HepG2 (cell line): ENCODE measurements around the gene PDE3B. TPM values are rescaled to one million over a fixed set of nuclear protein-coding genes. Genes with fewer than 3 reads are reported as not detected.

Experiments used
- GABPB1 ChIP-seq: IDR thresholded peaks from 2 replicates; pipeline ENCODE4 v1.6.1; 2016; ENCODE audit warnings: mild to moderate bottlenecking, missing genetic modification reagents, moderate library complexity, missing compliant biosample characterization
- HNRNPLL ChIP-seq: fragments of 200-400 bp; formaldehyde crosslinking; IDR thresholded peaks from 2 replicates; pipeline ENCODE4 v1.6.1; 2017; ENCODE audit warnings: mild to moderate bottlenecking, low read depth, low read length; ENCODE audit not compliant: poor library complexity, severe bottlenecking
- MAFF ChIP-seq: IDR thresholded peaks from 2 replicates; pipeline ENCODE4 v1.6.1; 2011; ENCODE audit warnings: low read depth, low read length, improper control_type of control experiment
- RFX1 ChIP-seq: fragments of 450-650 bp; IDR thresholded peaks from 2 replicates; pipeline ENCODE4 v1.6.1; 2017
- RFXANK ChIP-seq: IDR thresholded peaks from 2 replicates; pipeline ENCODE4 v1.6.1; 2016
- SAP130 ChIP-seq: IDR thresholded peaks from 2 replicates; pipeline ENCODE4 v1.6.1; 2016; ENCODE audit warnings: low read depth
- ZC3H13 ChIP-seq: sonication (generic); formaldehyde crosslinking; IDR thresholded peaks from 2 replicates; pipeline ENCODE4 v1.8.1; 2023; ENCODE audit warnings: mild to moderate bottlenecking, missing genetic modification reagents, moderate library complexity
- ZNF234 ChIP-seq: sonication (generic); formaldehyde crosslinking; conservative IDR thresholded peaks from 2 replicates; pipeline ENCODE4 v1.5.1; 2020; ENCODE audit warnings: mild to moderate bottlenecking, missing genetic modification reagents
- ZNF235 ChIP-seq: sonication (generic); formaldehyde crosslinking; IDR thresholded peaks from 2 replicates; pipeline ENCODE4 v1.8.1; 2023; ENCODE audit warnings: mild to moderate bottlenecking, missing genetic modification reagents, borderline replicate concordance
- ZNF256 ChIP-seq: sonication (generic); formaldehyde crosslinking; conservative IDR thresholded peaks from 2 replicates; pipeline ENCODE4 v1.4.0; 2020; ENCODE audit warnings: missing genetic modification reagents
- ZNF557 ChIP-seq: sonication (generic); formaldehyde crosslinking; IDR thresholded peaks from 2 replicates; pipeline ENCODE4 v1.4.0; 2020; ENCODE audit warnings: missing genetic modification reagents
- polyA plus RNA-seq, 8 experiments: library from polyadenylated mRNA; depleted of rRNA in 3 of 8; stranded (reverse) in 7 of 8; unstranded in 1 of 8; fragments of >200 nt; fragmentation: Illumina TruSeq in 4 of 8; extraction: Trizol in 4 of 8; gene quantifications; 2 replicates each; pipeline versions ENCODE4 v1.2.1 to v1.2.3, GENCODE V29; 2011 to 2016; ENCODE audit warnings: low read depth in 4 of 8, missing spikeins in 1 of 8, mixed read lengths in 1 of 8; ENCODE audit not compliant: insufficient read depth in 1 of 8
- total RNA-seq, 5 experiments: library from RNA; depleted of rRNA; stranded (reverse); fragments of >200 nt; fragmentation: Illumina TruSeq; extraction: Trizol; gene quantifications; 2 replicates each; pipeline ENCODE4 v1.2.3, GENCODE V29; 2016; ENCODE audit warnings: low read depth in 1 of 5
- TF ChIP-seq, protein P1 (sequence below): sonication (generic); formaldehyde crosslinking; IDR thresholded peaks from 2 replicates; pipeline ENCODE4 v1.4.0; 2020; ENCODE audit warnings: missing genetic modification reagents
- TF ChIP-seq, protein P2 (sequence below): fragments of 450-650 bp; IDR thresholded peaks from 2 replicates; pipeline ENCODE4 v1.6.1; 2017; ENCODE audit warnings: mild to moderate bottlenecking
- TF ChIP-seq, protein P3 (sequence below): IDR thresholded peaks from 2 replicates; pipeline ENCODE4 v1.6.1; 2012; ENCODE audit warnings: inconsistent platforms
- TF ChIP-seq, protein P4 (sequence below): IDR thresholded peaks from 2 replicates; pipeline ENCODE4 v1.6.1; 2012; ENCODE audit warnings: low read depth, low read length, improper control_type of control experiment
- TF ChIP-seq, protein P5 (sequence below): sonication (generic); formaldehyde crosslinking; IDR thresholded peaks from 2 replicates; pipeline ENCODE4 v1.4.0; 2020; ENCODE audit warnings: missing genetic modification reagents
- TF ChIP-seq, protein P6 (sequence below): sonication (generic); formaldehyde crosslinking; IDR thresholded peaks from 2 replicates; pipeline ENCODE4 v1.4.0; 2020; ENCODE audit warnings: missing genetic modification reagents, borderline replicate concordance

Gene PDE3B
- total and polyA plus RNA-seq, 2 of the 13 experiments (the other 11 are each of a cell fraction or from before 2014, with no cell fraction given) = 14.1 to 26.5 TPM

GRCh38 chr11:14644226-14645014 is 816 bp downstream of the PDE3B start (continued):
- TF ChIP-seq ZC3H13 (CRISPR knock-in tag) (peak; percentile 85), ZNF256 (CRISPR knock-in tag) (0 out of 2 replicates have a peak, but pooled peaks have one; percentile 60), RFX1 (no peak), SAP130 (CRISPR knock-in tag) (peak; percentile 60), GABPB1 (CRISPR knock-in tag) (peak; percentile 37; the same call in 1 of the 2 replicates), ZNF234 (CRISPR knock-in tag) (peak; percentile 67; the same call in 1 of the 2 replicates), ZNF235 (CRISPR knock-in tag) (peak; percentile 59; the same call in 1 of the 2 replicates), RFXANK (CRISPR knock-in tag) (no peak), HNRNPLL (peak; percentile 28), MAFF (no peak), ZNF557 (CRISPR knock-in tag) (no peak)
- TF ChIP-seq, protein P1, sequence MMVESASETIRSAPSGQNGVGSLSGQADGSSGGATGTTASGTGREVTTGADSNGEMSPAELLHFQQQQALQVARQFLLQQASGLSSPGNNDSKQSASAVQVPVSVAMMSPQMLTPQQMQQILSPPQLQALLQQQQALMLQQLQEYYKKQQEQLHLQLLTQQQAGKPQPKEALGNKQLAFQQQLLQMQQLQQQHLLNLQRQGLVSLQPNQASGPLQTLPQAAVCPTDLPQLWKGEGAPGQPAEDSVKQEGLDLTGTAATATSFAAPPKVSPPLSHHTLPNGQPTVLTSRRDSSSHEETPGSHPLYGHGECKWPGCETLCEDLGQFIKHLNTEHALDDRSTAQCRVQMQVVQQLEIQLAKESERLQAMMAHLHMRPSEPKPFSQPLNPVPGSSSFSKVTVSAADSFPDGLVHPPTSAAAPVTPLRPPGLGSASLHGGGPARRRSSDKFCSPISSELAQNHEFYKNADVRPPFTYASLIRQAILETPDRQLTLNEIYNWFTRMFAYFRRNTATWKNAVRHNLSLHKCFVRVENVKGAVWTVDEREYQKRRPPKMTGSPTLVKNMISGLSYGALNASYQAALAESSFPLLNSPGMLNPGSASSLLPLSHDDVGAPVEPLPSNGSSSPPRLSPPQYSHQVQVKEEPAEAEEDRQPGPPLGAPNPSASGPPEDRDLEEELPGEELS = no peak
- TF ChIP-seq, protein P2, sequence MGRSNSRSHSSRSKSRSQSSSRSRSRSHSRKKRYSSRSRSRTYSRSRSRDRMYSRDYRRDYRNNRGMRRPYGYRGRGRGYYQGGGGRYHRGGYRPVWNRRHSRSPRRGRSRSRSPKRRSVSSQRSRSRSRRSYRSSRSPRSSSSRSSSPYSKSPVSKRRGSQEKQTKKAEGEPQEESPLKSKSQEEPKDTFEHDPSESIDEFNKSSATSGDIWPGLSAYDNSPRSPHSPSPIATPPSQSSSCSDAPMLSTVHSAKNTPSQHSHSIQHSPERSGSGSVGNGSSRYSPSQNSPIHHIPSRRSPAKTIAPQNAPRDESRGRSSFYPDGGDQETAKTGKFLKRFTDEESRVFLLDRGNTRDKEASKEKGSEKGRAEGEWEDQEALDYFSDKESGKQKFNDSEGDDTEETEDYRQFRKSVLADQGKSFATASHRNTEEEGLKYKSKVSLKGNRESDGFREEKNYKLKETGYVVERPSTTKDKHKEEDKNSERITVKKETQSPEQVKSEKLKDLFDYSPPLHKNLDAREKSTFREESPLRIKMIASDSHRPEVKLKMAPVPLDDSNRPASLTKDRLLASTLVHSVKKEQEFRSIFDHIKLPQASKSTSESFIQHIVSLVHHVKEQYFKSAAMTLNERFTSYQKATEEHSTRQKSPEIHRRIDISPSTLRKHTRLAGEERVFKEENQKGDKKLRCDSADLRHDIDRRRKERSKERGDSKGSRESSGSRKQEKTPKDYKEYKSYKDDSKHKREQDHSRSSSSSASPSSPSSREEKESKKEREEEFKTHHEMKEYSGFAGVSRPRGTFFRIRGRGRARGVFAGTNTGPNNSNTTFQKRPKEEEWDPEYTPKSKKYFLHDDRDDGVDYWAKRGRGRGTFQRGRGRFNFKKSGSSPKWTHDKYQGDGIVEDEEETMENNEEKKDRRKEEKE = no peak
- TF ChIP-seq, protein P3, sequence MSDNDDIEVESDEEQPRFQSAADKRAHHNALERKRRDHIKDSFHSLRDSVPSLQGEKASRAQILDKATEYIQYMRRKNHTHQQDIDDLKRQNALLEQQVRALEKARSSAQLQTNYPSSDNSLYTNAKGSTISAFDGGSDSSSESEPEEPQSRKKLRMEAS = peak; percentile 45; the same call in 1 of the 2 replicates
- TF ChIP-seq, protein P4, sequence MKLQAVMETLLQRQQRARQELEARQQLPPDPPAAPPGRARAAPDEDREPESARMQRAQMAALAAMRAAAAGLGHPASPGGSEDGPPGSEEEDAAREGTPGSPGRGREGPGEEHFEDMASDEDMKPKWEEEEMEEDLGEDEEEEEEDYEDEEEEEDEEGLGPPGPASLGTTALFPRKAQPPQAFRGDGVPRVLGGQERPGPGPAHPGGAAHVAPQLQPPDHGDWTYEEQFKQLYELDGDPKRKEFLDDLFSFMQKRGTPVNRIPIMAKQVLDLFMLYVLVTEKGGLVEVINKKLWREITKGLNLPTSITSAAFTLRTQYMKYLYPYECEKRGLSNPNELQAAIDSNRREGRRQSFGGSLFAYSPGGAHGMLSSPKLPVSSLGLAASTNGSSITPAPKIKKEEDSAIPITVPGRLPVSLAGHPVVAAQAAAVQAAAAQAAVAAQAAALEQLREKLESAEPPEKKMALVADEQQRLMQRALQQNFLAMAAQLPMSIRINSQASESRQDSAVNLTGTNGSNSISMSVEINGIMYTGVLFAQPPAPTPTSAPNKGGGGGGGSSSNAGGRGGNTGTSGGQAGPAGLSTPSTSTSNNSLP = no peak
- TF ChIP-seq, protein P5, sequence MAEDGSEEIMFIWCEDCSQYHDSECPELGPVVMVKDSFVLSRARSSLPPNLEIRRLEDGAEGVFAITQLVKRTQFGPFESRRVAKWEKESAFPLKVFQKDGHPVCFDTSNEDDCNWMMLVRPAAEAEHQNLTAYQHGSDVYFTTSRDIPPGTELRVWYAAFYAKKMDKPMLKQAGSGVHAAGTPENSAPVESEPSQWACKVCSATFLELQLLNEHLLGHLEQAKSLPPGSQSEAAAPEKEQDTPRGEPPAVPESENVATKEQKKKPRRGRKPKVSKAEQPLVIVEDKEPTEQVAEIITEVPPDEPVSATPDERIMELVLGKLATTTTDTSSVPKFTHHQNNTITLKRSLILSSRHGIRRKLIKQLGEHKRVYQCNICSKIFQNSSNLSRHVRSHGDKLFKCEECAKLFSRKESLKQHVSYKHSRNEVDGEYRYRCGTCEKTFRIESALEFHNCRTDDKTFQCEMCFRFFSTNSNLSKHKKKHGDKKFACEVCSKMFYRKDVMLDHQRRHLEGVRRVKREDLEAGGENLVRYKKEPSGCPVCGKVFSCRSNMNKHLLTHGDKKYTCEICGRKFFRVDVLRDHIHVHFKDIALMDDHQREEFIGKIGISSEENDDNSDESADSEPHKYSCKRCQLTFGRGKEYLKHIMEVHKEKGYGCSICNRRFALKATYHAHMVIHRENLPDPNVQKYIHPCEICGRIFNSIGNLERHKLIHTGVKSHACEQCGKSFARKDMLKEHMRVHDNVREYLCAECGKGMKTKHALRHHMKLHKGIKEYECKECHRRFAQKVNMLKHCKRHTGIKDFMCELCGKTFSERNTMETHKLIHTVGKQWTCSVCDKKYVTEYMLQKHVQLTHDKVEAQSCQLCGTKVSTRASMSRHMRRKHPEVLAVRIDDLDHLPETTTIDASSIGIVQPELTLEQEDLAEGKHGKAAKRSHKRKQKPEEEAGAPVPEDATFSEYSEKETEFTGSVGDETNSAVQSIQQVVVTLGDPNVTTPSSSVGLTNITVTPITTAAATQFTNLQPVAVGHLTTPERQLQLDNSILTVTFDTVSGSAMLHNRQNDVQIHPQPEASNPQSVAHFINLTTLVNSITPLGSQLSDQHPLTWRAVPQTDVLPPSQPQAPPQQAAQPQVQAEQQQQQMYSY (CRISPR knock-in tag) = no peak
- TF ChIP-seq, protein P6, sequence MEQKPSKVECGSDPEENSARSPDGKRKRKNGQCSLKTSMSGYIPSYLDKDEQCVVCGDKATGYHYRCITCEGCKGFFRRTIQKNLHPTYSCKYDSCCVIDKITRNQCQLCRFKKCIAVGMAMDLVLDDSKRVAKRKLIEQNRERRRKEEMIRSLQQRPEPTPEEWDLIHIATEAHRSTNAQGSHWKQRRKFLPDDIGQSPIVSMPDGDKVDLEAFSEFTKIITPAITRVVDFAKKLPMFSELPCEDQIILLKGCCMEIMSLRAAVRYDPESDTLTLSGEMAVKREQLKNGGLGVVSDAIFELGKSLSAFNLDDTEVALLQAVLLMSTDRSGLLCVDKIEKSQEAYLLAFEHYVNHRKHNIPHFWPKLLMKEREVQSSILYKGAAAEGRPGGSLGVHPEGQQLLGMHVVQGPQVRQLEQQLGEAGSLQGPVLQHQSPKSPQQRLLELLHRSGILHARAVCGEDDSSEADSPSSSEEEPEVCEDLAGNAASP (CRISPR knock-in tag) = no peak
